Natural killer cell treated with Interleukin-12 subunit alpha and Interleukin-12 subunit beta and Interleukin-15 and Interleukin-18, amount 100 ng/mL, for 72 hours (primary cell): ENCODE data around the gene DNAH10. TPM values are rescaled to one million over a fixed set of nuclear protein-coding genes. Genes with fewer than 3 reads are reported as not detected.

Experiments used
- ATAC-seq, 2 donors: fragments of 150-1000 bp; cut with Tn5 transposase in 1 of 2; sonication (Bioruptor Pico), chemical (Tn5 transposase) in 1 of 2; 2 replicates each; pipeline ENCODE4 v1.10.0; 2021
- DNase-seq: peaks from one replicate; pipeline ENCODE4 v3.0.0; 2022; ENCODE audit warnings: low spot score
- H3K27ac Mint-ChIP-seq, 2 donors: 1 replicate in 1 of 2; 2 replicates in 1 of 2; pipeline ENCODE4 v1.8.0; 2022; ENCODE audit warnings: mixed read lengths in 2 of 2, mild to moderate bottlenecking in 1 of 2, moderate library complexity in 1 of 2
- H3K27me3 Mint-ChIP-seq, 2 donors: 1 replicate in 1 of 2; 2 replicates in 1 of 2; pipeline ENCODE4 v1.8.0; 2022; ENCODE audit warnings: mixed read lengths in 2 of 2
- H3K36me3 Mint-ChIP-seq: one replicate; pipeline ENCODE4 v1.8.0; 2022; ENCODE audit warnings: mixed read lengths
- H3K4me1 Mint-ChIP-seq, 2 donors: 1 replicate in 1 of 2; 2 replicates in 1 of 2; pipeline ENCODE4 v1.8.0; 2022; ENCODE audit warnings: low read depth in 2 of 2, mixed read lengths in 2 of 2, mild to moderate bottlenecking in 1 of 2
- H3K4me3 Mint-ChIP-seq: one replicate; pipeline ENCODE4 v1.8.0; 2022; ENCODE audit warnings: mixed read lengths
- H3K9me3 Mint-ChIP-seq: 2 replicates; pipeline ENCODE4 v1.8.0; 2022; ENCODE audit warnings: mixed read lengths
- total RNA-seq, 2 donors: library from RNA; stranded (reverse); gene quantifications; one replicate each; pipeline ENCODE4 v1.2.3, GENCODE V29; 2022

The DNAH10 gene
- total RNA-seq, 2 donors from 2014 or later: 0.29 to 0.36 TPM

GRCh38 chr12:123828120-123828519 lies 66.0 kb downstream of the DNAH10 start:
- H3K27ac Mint-ChIP-seq: no peak overlapping the region

GRCh38 chr12:123828854-123829547 lies 66.9 kb downstream of the DNAH10 start:
- Mint-ChIP-seq H3K4me3 (no peak overlapping the region), H3K4me1 (no peaks in the 10 kb centered on the region), H3K27me3 (peaks cover 17 to 20% of the 10 kb centered on the region in 2 donors), H3K36me3 (no peaks in the 10 kb centered on the region), H3K9me3 (no peaks in the 10 kb centered on the region), H3K27ac (no peak overlapping the region)
- DNase-seq (no peak), ATAC-seq (no peak)

More at GRCh38 chr12:123828120-123828519, 66.0 kb downstream of the DNAH10 start:
- H3K27me3 Mint-ChIP-seq: peaks cover 21 to 24% of the 10 kb centered on the region in 2 donors
- H3K36me3 Mint-ChIP-seq: no peaks in the 10 kb centered on the region
- H3K4me1 Mint-ChIP-seq: no peaks in the 10 kb centered on the region
- DNase-seq: no peak
- ATAC-seq: no peak
- no peaks in the 10 kb centered on the region for H3K9me3 Mint-ChIP-seq
- H3K4me3 Mint-ChIP-seq: no peak overlapping the region

GRCh38 chr12:123829561-123829960 lies 67.5 kb downstream of the DNAH10 start:
- Mint-ChIP-seq H3K9me3 (no peaks in the 10 kb centered on the region), H3K27me3 (peaks cover 14 to 15% of the 10 kb centered on the region in 2 donors), H3K4me1 (no peaks in the 10 kb centered on the region), H3K36me3 (no peaks in the 10 kb centered on the region), H3K4me3 (no peak overlapping the region), H3K27ac (no peak overlapping the region)
- no peak for ATAC-seq
- no peak for DNase-seq

GRCh38 chr12:123830675-123831074 lies 68.6 kb downstream of the DNAH10 start:
- no peak for DNase-seq
- no peak for ATAC-seq
- H3K27me3 Mint-ChIP-seq: peaks cover 7 to 9% of the 10 kb centered on the region in 2 donors
- no peaks in the 10 kb centered on the region for H3K36me3 Mint-ChIP-seq
- H3K27ac Mint-ChIP-seq: no peak overlapping the region
- H3K4me1 Mint-ChIP-seq: no peaks in the 10 kb centered on the region
- H3K4me3 Mint-ChIP-seq: no peak overlapping the region
- H3K9me3 Mint-ChIP-seq: no peaks in the 10 kb centered on the region

- Mint-ChIP-seq H3K4me1 (no peaks in the 10 kb centered on the region), H3K27ac (no peak overlapping the region), H3K4me3 (no peak overlapping the region), H3K9me3 (no peaks in the 10 kb centered on the region), H3K36me3 (no peaks in the 10 kb centered on the region), H3K27me3 (peaks cover 4 to 7% of the 10 kb centered on the region in 2 donors)
- ATAC-seq: no peak
- DNase-seq: no peak
Measured at GRCh38 chr12:123832052-123832451, 70.0 kb downstream of the DNAH10 start.

- Mint-ChIP-seq H3K27me3 (no peaks in the 10 kb centered on the region), H3K36me3 (no peaks in the 10 kb centered on the region), H3K4me1 (no peaks in the 10 kb centered on the region), H3K4me3 (no peak overlapping the region), H3K9me3 (no peaks in the 10 kb centered on the region), H3K27ac (no peak overlapping the region)
- DNase-seq (no peak), ATAC-seq (no peak)
Measured at GRCh38 chr12:123833830-123834229, 71.7 kb downstream of the DNAH10 start.

- Mint-ChIP-seq H3K4me3 (no peak overlapping the region), H3K9me3 (no peaks in the 10 kb centered on the region), H3K4me1 (peaks cover 0 to 1% of the 10 kb centered on the region in 2 donors), H3K27me3 (no peaks in the 10 kb centered on the region), H3K36me3 (no peaks in the 10 kb centered on the region), H3K27ac (no peak overlapping the region)
- DNase-seq (no peak), ATAC-seq (no peak)
Measured at GRCh38 chr12:123834845-123835244, 72.7 kb downstream of the DNAH10 start.

GRCh38 chr12:123836292-123836691 lies 74.2 kb downstream of the DNAH10 start:
- no peaks in the 10 kb centered on the region for H3K9me3 Mint-ChIP-seq
- H3K27ac Mint-ChIP-seq: no peak overlapping the region
- no peak overlapping the region for H3K4me3 Mint-ChIP-seq
- DNase-seq (no peak), ATAC-seq (no peak)
- no peaks in the 10 kb centered on the region for H3K36me3 Mint-ChIP-seq
- H3K27me3 Mint-ChIP-seq: peaks cover 4 to 8% of the 10 kb centered on the region in 2 donors
- H3K4me1 Mint-ChIP-seq: peaks cover 0 to 3% of the 10 kb centered on the region in 2 donors

- Mint-ChIP-seq H3K27me3 (peaks cover 4 to 8% of the 10 kb centered on the region in 2 donors), H3K9me3 (no peaks in the 10 kb centered on the region), H3K36me3 (no peaks in the 10 kb centered on the region), H3K4me3 (no peak overlapping the region), H3K27ac (no peak overlapping the region), H3K4me1 (peaks cover 0 to 5% of the 10 kb centered on the region in 2 donors)
- ATAC-seq: peak in 1 of 2 donors; percentile 15
- no peak for DNase-seq
Measured at GRCh38 chr12:123839826-123840225, 77.7 kb downstream of the DNAH10 start.

- Mint-ChIP-seq H3K4me3 (no peak overlapping the region), H3K36me3 (no peaks in the 10 kb centered on the region), H3K9me3 (no peaks in the 10 kb centered on the region), H3K27me3 (peaks cover 4 to 8% of the 10 kb centered on the region in 2 donors), H3K4me1 (peaks cover 0 to 5% of the 10 kb centered on the region in 2 donors), H3K27ac (no peak overlapping the region)
- DNase-seq: no peak
- no peak for ATAC-seq
Measured at GRCh38 chr12:123840765-123841425, 78.8 kb downstream of the DNAH10 start.

GRCh38 chr12:123843912-123844748 lies 82.0 kb downstream of the DNAH10 start:
- DNase-seq (no peak), ATAC-seq (no peak)
- H3K36me3 Mint-ChIP-seq: no peaks in the 10 kb centered on the region
- no peak overlapping the region for H3K27ac Mint-ChIP-seq
- H3K27me3 Mint-ChIP-seq: peaks cover 4 to 8% of the 10 kb centered on the region in 2 donors
- H3K4me3 Mint-ChIP-seq: no peak overlapping the region
- no peaks in the 10 kb centered on the region for H3K9me3 Mint-ChIP-seq
- peaks cover 0 to 5% of the 10 kb centered on the region in 2 donors for H3K4me1 Mint-ChIP-seq

- no peak for DNase-seq
- ATAC-seq: no peak
- Mint-ChIP-seq H3K4me1 (peaks cover 0 to 2% of the 10 kb centered on the region in 2 donors), H3K36me3 (no peaks in the 10 kb centered on the region), H3K27ac (no peak overlapping the region), H3K4me3 (no peak overlapping the region), H3K27me3 (peaks cover 4 to 7% of the 10 kb centered on the region in 2 donors), H3K9me3 (no peaks in the 10 kb centered on the region)
Measured at GRCh38 chr12:123845881-123846280, 83.8 kb downstream of the DNAH10 start.

- ATAC-seq (no peak), DNase-seq (no peak)
- H3K27ac Mint-ChIP-seq: no peak overlapping the region
- peaks cover 0 to 2% of the 10 kb centered on the region in 2 donors for H3K4me1 Mint-ChIP-seq
- H3K27me3 Mint-ChIP-seq: peaks cover 1 to 3% of the 10 kb centered on the region in 2 donors
- H3K4me3 Mint-ChIP-seq: no peak overlapping the region
- H3K9me3 Mint-ChIP-seq: no peaks in the 10 kb centered on the region
- no peaks in the 10 kb centered on the region for H3K36me3 Mint-ChIP-seq
Measured at GRCh38 chr12:123846340-123846739, 84.2 kb downstream of the DNAH10 start.

- H3K4me1 Mint-ChIP-seq: peaks cover 0 to under 1% of the 10 kb centered on the region in 2 donors
- no peak for ATAC-seq
- no peaks in the 10 kb centered on the region for H3K9me3 Mint-ChIP-seq
- H3K36me3 Mint-ChIP-seq: no peaks in the 10 kb centered on the region
- H3K4me3 Mint-ChIP-seq: no peak overlapping the region
- DNase-seq: no peak
- H3K27me3 Mint-ChIP-seq: peaks cover 6 to 8% of the 10 kb centered on the region in 2 donors
- H3K27ac Mint-ChIP-seq: no peak overlapping the region
Measured at GRCh38 chr12:123847019-123847418, 84.9 kb downstream of the DNAH10 start.
